Smooth muscle cell (in vitro differentiated cells): ENCODE results near the gene PARD6G. TPM values are rescaled to one million over a fixed set of nuclear protein-coding genes. Genes with fewer than 3 reads are reported as not detected.

ENCODE experiments used
- DNase-seq: peaks from one replicate; lab custom pipeline; 2025; ENCODE audit not compliant: unreplicated experiment; lab: John Stamatoyannopoulos, UW
- H2AFZ ChIP-seq: fragments of 200-600 bp; sonication (generic); 2 replicates; pipeline ENCODE4 v1.6.0; 2016; ENCODE audit warnings: antibody characterized with exemption, low read depth, mild to moderate bottlenecking
- H3F3A ChIP-seq: fragments of 200-600 bp; sonication (generic); 2 replicates; pipeline ENCODE4 v1.6.0; 2017; ENCODE audit warnings: antibody characterized with exemption, low read depth
- H3K27ac ChIP-seq: fragments of 200-600 bp; sonication (generic); 2 replicates; pipeline ENCODE4 v1.5.1; 2016; ENCODE audit warnings: low read depth, mild to moderate bottlenecking
- H3K27me3 ChIP-seq: fragments of 200-600 bp; sonication (generic); 2 replicates; pipeline ENCODE4 v1.6.1; 2016; ENCODE audit warnings: low read depth, mild to moderate bottlenecking
- H3K36me3 ChIP-seq: fragments of 200-600 bp; sonication (generic); 2 replicates; pipeline ENCODE4 v1.5.1; 2016; ENCODE audit warnings: low read depth
- H3K4me1 ChIP-seq: fragments of 200-600 bp; sonication (generic); 2 replicates; pipeline ENCODE4 v1.5.1; 2016; ENCODE audit warnings: low read depth
- H3K4me2 ChIP-seq: fragments of 200-600 bp; sonication (generic); 2 replicates; pipeline ENCODE4 v1.6.0; 2016; ENCODE audit warnings: mild to moderate bottlenecking
- H3K4me3 ChIP-seq: fragments of 200-600 bp; sonication (generic); 2 replicates; pipeline ENCODE4 v1.5.1; 2016; ENCODE audit warnings: mild to moderate bottlenecking
- H3K79me2 ChIP-seq: fragments of 200-600 bp; sonication (generic); 2 replicates; pipeline ENCODE4 v1.6.0; 2016; ENCODE audit warnings: low read depth, mild to moderate bottlenecking
- H3K9ac ChIP-seq: fragments of 200-600 bp; sonication (generic); 2 replicates; pipeline ENCODE4 v1.6.0; 2016; ENCODE audit warnings: low read depth
- H3K9me3 ChIP-seq: fragments of 200-600 bp; sonication (generic); replicated peaks from 2 replicates; pipeline ENCODE4 v1.5.1; 2016; ENCODE audit warnings: low read depth
- H4K20me1 ChIP-seq: fragments of 200-600 bp; sonication (generic); 2 replicates; pipeline ENCODE4 v1.6.0; 2016; ENCODE audit warnings: low read depth
- WGBS: methylation state at CpG from one replicate; pipeline ENCODE4 v1.1.7; 2016; ENCODE audit warnings: low lambda C conversion rate; 5-methylcytosine and 5-hydroxymethylcytosine counted together
- polyA plus RNA-seq: library from polyadenylated mRNA; unstranded; fragments of >200 nt; fragmentation: Nextera tagmentation; extraction: Ambion mirVana; gene quantifications from 2 replicates; pipeline ENCODE4 v1.2.1, GENCODE V29; 2016
- total RNA-seq: library from RNA; depleted of rRNA; stranded (reverse); fragments of >200 nt; gene quantifications from 2 replicates; pipeline ENCODE4 v1.2.3, GENCODE V29; 2014
- TF ChIP-seq, protein P1 (sequence below): fragments of 200-600 bp; sonication (generic); IDR thresholded peaks from 2 replicates; pipeline ENCODE4 v1.5.1; 2017; ENCODE audit warnings: borderline replicate concordance, mild to moderate bottlenecking, antibody characterized with exemption; ENCODE audit not compliant: insufficient read depth, poor library complexity, severe bottlenecking

PARD6G gene
- total and polyA plus RNA-seq, 2 experiments from 2014 or later: 19.8 to 19.9 TPM

DNA sequence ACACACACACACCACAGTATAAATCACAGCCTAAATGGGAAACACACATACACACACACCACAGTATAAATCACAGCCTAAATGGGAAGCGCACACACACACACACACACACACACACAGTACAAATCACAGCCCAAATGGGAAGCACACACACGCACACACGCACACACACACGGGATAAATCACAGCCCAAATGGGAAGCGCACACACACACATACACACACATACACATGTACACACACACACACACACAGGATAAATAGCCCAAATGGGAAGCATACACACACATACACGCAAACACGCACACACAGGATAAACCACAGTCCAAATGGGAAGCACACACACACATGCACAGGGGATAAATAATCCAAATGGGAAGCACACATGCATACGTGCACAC is 70.2 kb downstream of the PARD6G start:
- WGBS: 92% methylated on average over 8 of the region's 8 CpGs
- Histone ChIP-seq H3K4me3 (no peak overlapping the region), H4K20me1 (peaks cover 36% of the 10 kb centered on the region), H2AFZ (no peak overlapping the region), H3K4me2 (no peak overlapping the region), H3K36me3 (no peaks in the 10 kb centered on the region), H3K9ac (no peak overlapping the region), H3K9me3 (no peaks in the 10 kb centered on the region), H3K27ac (no peak overlapping the region), H3K79me2 (no peaks in the 10 kb centered on the region), H3F3A (no peaks in the 10 kb centered on the region), H3K27me3 (no peaks in the 10 kb centered on the region), H3K4me1 (no peaks in the 10 kb centered on the region)
- TF ChIP-seq, protein P1, sequence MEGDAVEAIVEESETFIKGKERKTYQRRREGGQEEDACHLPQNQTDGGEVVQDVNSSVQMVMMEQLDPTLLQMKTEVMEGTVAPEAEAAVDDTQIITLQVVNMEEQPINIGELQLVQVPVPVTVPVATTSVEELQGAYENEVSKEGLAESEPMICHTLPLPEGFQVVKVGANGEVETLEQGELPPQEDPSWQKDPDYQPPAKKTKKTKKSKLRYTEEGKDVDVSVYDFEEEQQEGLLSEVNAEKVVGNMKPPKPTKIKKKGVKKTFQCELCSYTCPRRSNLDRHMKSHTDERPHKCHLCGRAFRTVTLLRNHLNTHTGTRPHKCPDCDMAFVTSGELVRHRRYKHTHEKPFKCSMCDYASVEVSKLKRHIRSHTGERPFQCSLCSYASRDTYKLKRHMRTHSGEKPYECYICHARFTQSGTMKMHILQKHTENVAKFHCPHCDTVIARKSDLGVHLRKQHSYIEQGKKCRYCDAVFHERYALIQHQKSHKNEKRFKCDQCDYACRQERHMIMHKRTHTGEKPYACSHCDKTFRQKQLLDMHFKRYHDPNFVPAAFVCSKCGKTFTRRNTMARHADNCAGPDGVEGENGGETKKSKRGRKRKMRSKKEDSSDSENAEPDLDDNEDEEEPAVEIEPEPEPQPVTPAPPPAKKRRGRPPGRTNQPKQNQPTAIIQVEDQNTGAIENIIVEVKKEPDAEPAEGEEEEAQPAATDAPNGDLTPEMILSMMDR: no peak
- no peak for DNase-seq

DNA sequence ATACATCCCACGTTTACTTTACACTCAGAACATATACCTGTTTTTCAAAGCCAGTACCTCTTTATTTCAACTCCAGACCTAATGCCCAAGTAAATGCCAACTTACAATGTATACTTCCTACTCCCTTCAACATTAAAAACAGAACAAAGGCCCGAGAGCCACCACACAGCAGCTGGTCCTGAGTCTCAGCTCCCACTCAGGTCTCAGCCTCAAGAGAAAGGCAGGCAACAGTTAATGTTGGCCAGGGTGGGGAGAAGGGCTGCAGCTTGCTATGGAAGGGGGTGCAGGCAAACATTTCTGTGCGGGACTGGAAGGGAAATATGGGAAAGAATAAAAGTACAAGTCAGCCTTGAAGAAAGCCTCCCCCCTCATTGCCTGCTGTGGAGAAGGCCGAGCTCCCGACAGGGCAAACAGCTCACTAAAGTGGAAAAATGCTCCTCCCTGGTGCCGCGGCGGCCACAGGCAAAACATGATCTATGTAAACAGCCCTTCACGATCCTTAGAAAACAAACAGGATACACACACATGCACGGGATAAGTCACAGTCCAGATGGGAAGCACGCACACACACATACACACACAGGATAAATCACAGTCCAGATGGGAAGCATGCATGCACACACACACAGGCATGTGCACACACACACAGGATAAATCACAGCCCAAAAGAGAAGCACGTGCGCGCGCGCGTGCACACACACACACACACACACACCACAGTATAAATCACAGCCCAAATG is 70.8 kb downstream of the PARD6G start:
- no peaks in the 10 kb centered on the region for H3K4me1 ChIP-seq
- no peak overlapping the region for H3K4me2 ChIP-seq
- no peak overlapping the region for H2AFZ ChIP-seq
- no peak overlapping the region for H3K4me3 ChIP-seq
- no peak for DNase-seq
- no peak overlapping the region for H3K9ac ChIP-seq
- WGBS: 90% methylated on average over 17 of the region's 17 CpGs
- peaks cover 4% of the 10 kb centered on the region for H3F3A ChIP-seq
- TF ChIP-seq, protein P1: no peak
- H3K36me3 ChIP-seq: no peaks in the 10 kb centered on the region
- no peaks in the 10 kb centered on the region for H3K9me3 ChIP-seq
- no peaks in the 10 kb centered on the region for H3K27me3 ChIP-seq
- H3K27ac ChIP-seq: no peak overlapping the region
- no peaks in the 10 kb centered on the region for H3K79me2 ChIP-seq
- peaks cover 31% of the 10 kb centered on the region for H4K20me1 ChIP-seq

DNA sequence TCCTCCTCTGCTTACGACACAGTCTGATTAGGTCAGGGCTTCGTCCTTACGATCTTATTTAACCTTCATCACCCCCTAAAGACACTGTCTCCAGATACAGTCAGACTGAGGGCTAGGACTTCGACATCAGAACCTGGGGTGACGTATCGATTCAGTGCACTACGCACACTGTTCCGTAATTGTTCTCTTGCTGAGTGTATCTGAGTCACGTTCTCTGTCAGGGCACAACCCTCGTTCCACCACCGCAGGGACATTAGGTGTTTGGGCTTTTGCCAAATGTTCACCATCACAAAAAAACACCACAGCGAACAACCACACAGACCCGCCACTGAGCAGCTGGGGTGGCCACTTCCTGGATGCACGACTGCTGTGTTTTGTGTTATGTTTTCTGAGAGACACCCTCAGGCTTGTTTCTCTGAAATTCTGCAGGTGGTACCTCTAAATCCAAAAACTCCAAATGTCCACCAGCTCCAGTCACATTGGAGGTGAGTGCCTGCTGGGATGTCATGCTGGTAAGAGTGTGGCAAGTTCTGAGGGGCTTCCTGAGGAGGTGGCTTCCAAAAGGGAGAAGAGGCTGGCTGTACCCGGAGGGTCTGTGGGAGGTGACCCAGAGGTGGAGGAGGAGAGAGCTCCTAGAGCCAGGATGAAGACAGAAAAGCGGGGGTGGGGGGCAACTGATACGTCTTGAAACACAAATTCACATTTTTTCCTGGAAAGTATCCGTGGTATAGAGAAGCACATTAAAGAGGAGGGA is 71.7 kb downstream of the PARD6G start:
- Histone ChIP-seq H3K9ac (no peak overlapping the region), H3F3A (peaks cover 4% of the 10 kb centered on the region), H3K4me3 (no peak overlapping the region), H3K9me3 (no peaks in the 10 kb centered on the region), H3K4me1 (no peaks in the 10 kb centered on the region), H3K36me3 (no peaks in the 10 kb centered on the region), H3K27ac (no peak overlapping the region), H4K20me1 (peaks cover 31% of the 10 kb centered on the region), H3K4me2 (no peak overlapping the region), H3K79me2 (no peaks in the 10 kb centered on the region), H2AFZ (no peak overlapping the region), H3K27me3 (no peaks in the 10 kb centered on the region)
- no peak for DNase-seq
- 91% methylated on average over 18 of the region's 18 CpGs for WGBS
- TF ChIP-seq, protein P1: no peak
